Measurements from ENCODE around the gene DPYSL5.

DNA sequence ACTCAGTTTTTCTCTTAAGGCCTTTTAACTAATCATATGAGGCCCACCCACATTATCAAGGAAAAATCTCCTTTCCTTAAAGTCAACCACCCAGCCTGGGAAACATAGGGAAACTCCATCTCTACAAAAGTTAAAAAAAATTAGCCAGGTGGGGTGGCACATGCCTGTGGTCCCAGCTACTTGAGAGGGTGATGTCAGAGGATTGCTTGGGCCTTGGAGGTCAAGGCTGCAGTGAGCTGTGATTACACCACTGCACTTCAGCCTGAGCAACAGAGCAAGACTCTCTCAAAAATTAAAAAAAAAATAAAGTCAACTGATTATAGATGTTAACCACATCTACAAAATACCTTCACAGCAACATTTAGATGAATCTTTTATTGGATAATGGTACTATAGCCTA lies 5.8 kb downstream of the DPYSL5 start:
- TF ChIP-seq CTCF (conservative IDR thresholded peaks at IDR 0.05 in 1 of 2, IDR thresholded peaks at IDR 0.05 in 1 of 2; ENCODE audit: low read depth in 1 of 2, low read length in 2 of 2), result no peak
- TF ChIP-seq EZH2 (IDR thresholded peaks at IDR 0.05; ENCODE audit: low read length, missing control alignments), result no peak
